ENCODE measurements around the gene SPTLC3.

- TF ChIP-seq CTCF (IDR thresholded peaks at IDR 0.05; ENCODE audit: poor library complexity), result no peak
- no peak for TF ChIP-seq EZH2 (IDR thresholded peaks at IDR 0.05; ENCODE audit: borderline replicate concordance)
Measured at GRCh38 chr20:13166437-13166836, 157.7 kb downstream of the SPTLC3 start.
